NCI-H82 treated with DMSO at 0.1 percent for 48 hours (cell line): Measurements from ENCODE around the gene GALNT12.

Experiments
- DNase-seq: peaks from one replicate; lab custom pipeline; 2025; ENCODE audit not compliant: unreplicated experiment; lab: John Stamatoyannopoulos, UW

The GALNT12 gene

DNA sequence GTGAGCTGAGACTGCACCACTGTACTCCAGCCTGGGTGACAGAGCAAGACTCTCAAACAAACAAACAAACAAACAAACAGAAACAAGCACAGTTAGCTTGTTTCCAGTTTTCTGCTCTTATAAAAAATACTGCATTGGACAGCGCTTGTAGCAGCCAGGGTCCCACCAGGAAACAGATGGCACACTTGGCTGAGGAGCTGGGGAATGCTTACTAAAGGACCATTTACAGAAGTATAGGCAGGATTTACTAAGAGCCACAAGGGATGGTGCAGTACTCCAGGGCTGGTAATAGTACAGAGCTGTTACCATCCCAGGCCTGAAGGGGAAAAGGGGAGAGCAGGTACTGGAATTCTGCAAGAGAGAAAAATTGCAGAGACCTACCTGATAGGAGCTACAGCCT, 5.9 kb upstream of the GALNT12 start:
- DNase-seq: no peak

DNA sequence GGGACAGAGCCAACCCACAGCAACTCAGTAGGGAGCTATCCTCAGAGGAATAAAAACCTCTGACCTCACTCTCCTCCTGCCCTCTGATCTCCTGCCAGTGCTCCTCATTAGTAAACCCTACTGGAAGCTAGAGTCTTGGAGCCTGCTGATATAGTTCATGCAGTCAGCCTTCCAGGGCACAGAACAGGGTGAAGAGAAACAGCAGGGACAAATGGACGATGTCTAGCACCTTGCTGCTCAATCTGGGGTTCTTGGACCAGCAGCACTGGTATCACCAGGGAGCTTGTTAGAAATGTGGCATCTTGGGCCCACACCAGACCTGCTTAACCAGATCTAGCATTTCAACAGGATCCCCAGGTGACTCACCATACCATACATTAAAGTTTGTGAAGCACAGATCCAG, 5.5 kb upstream of the GALNT12 start:
- no peak for DNase-seq

- no peak for DNase-seq
Observed at GRCh38 chr9:98804083-98804482, 3.4 kb upstream of the GALNT12 start.

GRCh38 chr9:98805506-98806272, 1.8 kb upstream of the GALNT12 start:
- no peak for DNase-seq

DNA sequence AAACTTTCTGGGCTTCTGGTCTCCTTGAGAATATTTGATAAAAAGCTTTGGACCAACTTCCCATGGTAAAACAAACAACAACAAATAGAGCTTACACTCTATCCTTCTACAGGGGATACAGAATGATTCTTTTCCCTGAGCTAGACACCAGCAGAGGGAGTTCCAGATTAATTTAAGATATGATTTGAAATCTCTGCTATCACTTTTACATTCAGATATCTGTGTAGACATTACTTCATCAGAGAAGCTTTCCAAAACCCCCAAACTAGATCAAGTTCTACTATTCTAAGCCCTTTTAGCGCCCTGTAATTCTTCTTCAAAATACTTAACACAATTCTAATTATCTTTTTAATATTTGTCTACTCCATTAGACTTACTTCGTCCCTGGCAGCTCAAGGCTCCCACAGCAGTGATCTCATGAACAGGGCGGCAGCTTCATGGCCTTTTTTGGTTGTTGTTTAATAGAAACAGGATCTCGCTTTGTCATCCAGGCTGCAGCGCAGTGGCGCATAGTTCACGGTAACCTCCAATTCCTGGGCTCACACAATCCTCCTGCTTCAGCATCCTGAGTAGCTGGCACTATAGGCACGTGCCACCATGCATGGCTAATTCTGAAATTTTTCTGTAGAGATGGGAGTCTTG, 955 bp upstream of the GALNT12 start:
- no peak for DNase-seq

DNA sequence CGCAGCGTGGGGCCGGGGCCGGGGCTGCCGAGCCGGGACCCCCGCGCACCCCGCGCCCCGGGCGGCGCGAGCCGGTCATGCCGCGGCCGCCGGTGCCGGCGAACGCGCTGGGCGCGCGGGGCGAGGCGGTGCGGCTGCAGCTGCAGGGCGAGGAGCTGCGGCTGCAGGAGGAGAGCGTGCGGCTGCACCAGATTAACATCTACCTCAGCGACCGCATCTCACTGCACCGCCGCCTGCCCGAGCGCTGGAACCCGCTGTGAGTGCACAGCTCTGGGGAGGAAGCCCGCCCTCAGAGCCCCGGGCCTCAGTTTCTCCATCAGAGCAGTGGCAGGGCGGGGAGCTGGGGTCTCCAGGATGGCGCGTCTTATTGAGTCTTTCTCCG, 335 bp downstream of the GALNT12 start:
- DNase-seq: no peak

DNA sequence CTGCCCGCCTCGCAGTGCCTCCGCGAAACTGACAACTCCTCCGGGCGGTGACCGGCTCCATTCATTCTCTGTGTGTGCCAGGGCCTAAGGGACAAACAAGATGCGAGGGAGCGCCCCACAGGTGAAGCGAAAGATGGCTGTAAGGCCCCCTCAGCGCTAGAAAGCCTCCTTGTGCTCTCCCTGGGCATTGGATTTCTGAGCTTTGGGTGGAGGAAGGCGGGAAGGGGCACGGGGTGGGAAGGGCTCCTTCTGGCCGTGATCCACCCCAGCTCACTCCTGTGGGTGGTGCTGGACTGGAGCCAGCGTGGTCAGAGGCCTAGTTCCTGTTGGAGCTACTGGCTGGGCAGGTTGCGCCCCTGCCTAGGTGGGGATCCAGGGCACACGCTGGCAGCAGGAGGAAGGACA, 943 bp downstream of the GALNT12 start:
- no peak for DNase-seq

GRCh38 chr9:98808875-98809274, 1.4 kb downstream of the GALNT12 start:
- DNase-seq: no peak

GRCh38 chr9:98809311-98810101, 2.0 kb downstream of the GALNT12 start:
- no peak for DNase-seq

- DNase-seq: no peak
Observed at GRCh38 chr9:98810102-98810842, 2.8 kb downstream of the GALNT12 start.

DNA sequence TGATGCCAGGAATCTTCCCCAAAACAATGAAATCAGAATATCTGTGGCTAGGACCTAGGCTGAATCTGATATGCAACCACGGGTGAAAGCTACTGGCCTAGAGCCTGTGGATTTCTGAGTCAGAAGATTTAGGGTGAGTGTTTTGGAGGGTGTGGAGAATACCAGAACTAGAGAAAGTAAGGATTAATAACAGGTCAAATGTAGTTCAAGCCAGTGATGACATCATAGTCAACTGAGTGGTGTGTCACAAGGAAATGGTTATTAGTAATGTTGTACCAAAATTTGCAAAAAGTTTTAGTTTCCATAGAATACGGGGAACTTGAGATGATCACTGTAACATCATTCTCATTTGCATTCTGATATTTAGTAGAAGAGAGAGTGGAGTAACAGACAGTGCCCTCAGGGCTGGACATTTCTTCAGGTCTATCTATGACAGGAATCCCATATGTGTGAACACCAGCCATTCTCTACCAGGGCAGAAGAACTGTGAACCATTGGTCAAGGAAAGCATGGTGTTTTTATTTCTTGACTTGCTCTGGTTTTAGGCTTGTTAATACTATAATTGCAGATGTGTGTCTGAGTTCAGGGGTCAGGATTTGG, 3.7 kb downstream of the GALNT12 start:
- no peak for DNase-seq

DNA sequence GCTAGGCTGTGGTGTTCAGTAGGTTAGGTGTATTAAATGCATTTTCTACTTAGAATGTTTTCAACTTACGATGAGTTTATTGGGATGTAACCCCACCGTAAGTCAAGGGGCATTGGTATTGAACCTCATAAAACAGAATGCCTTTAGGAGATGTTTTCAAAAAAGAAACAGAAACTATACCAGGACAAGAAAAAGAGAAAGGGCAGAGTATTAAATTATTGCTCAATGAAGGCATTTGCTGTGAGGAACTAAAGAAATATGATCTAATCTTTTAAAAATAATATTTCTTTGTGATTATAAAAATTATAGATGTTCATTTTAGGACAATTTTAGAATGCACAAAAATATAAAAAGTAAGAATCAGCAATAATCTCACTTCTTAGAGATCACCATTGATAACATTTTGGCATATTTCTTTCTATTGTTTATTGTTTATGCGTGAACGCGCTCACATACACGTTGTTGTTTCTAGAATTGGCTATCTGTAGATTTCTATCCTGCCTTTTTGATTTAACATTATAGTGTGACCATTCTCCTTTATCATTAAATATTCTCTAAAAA, 8.0 kb downstream of the GALNT12 start:
- no peak for DNase-seq

GRCh38 chr9:98818764-98819163, 11.3 kb downstream of the GALNT12 start:
- no peak for DNase-seq

DNA sequence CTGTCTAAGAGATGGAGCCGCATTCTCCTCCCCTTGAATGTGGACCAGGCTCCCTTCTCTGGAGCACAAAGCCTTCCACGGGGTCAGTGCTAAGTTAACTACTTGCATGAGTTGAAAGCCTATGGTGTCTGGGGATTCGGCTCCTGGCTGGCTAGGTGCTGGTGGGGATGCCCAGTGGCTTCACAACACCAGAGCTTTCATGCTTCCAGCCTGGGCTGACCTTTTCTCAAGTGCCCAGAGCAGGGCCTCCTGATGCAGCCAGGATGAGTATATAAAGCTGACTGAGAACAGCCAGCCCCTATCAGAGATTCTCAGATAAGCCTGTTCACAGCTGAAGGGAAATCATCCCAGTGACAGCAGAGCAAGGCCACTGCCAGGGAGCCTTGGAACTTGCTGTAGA, 11.8 kb downstream of the GALNT12 start:
- no peak for DNase-seq

DNA sequence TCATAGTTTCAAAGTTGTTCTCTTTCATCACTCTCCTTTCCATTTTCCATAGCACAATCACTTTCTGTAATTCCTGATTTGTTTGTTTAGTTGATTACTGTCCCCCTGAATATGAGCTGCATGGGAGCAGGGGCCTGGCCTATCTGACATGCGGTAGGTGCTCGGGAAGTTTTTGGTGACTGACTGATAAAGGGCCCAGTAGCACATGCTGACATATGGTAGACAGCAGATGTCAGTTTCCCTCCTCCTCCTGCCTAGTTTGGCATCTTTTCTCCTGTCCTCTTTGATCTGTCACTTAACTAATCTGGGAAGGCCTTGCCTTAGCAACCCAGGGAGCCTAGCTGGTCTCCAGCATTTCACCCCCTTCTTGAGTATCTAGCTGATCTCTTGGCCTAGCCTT, 14.4 kb downstream of the GALNT12 start:
- DNase-seq: no peak

DNA sequence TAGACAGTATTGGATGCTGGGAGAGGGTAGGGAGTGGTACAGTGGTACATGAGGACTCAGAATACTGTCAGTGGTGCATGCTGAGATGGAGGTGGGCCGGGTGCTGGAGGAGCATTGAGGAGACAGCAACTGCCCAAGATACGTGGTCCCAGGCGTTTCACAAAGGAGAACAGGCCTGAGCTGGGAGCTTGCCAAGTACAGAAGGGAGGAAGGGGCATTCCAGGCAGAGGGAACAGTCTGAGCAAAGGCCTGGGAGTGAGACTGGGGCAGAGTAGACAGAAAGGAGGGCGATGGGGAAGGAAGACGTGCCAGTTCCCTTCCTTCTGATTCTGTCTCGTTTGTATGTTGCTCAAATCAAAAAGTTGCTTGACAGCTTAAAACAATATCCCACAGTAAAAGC, 15.2 kb downstream of the GALNT12 start:
- no peak for DNase-seq

GRCh38 chr9:98823666-98824334, 16.3 kb downstream of the GALNT12 start:
- no peak for DNase-seq

DNA sequence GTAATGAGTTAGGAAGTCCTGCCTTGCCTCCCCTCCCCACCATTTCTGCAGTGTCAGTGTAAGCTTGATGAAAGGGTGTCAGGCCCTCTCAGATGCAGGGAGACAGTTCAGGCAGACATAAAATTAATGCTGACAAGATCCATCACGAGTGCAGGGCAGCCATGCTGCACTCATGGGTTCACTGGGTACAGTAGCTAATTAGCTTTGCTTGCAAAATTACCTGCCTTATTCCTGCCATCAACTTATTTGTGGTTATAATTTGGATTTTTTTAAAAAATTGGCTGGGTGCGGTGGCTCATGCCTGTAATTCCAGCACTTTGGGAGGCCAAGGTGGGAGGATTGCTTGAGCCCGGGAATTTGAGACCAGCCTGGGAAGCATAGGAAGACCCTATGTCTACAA, 17.9 kb downstream of the GALNT12 start:
- DNase-seq: no peak

DNA sequence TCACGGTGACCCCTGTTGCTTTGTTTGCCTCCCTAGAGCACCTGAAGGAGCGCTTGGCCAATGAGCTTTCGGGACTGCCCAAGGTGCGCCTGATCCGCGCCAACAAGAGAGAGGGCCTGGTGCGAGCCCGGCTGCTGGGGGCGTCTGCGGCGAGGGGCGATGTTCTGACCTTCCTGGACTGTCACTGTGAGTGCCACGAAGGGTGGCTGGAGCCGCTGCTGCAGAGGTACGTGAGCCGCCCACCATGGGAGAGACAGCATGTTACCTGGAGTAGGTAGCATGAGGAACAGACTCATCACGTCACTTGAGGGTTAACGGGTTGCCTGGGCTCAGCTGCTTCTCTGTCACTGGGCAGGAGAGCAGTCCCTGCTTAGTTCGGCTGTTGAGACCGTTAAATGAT, 19.2 kb downstream of the GALNT12 start:
- DNase-seq: no peak

DNA sequence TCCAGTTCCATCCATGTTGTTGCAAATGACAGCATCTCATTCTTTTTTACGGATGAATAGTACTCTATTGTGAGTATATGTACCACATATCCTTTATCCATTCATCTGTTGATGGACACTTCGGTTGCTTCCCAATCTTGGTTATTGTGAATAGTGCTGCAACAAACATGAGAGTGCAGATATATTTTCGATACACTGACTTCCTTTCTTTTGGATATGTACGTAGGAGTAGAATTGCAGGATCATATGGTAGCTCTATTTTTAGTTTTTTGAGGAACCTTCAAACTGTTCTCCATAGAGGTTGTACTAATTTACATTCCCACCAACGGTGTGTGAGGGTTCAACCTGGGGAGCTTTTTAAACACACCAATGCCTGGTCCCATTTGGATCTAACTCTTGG, 22.3 kb downstream of the GALNT12 start:
- no peak for DNase-seq
